DMS114 treated with DMSO at 0.1 percent for 48 hours (cell line): Measurements from ENCODE around the gene RIMBP2.
"Not testable (repeated sequence)": the region's sequence is repeated elsewhere in the genome, so short reads cannot be mapped to it uniquely, and the experiment has no call there.

Experiments used
- DNase-seq: peaks from one replicate; lab custom pipeline; 2025; ENCODE audit not compliant: unreplicated experiment; lab: John Stamatoyannopoulos, UW

Gene RIMBP2, protein sequence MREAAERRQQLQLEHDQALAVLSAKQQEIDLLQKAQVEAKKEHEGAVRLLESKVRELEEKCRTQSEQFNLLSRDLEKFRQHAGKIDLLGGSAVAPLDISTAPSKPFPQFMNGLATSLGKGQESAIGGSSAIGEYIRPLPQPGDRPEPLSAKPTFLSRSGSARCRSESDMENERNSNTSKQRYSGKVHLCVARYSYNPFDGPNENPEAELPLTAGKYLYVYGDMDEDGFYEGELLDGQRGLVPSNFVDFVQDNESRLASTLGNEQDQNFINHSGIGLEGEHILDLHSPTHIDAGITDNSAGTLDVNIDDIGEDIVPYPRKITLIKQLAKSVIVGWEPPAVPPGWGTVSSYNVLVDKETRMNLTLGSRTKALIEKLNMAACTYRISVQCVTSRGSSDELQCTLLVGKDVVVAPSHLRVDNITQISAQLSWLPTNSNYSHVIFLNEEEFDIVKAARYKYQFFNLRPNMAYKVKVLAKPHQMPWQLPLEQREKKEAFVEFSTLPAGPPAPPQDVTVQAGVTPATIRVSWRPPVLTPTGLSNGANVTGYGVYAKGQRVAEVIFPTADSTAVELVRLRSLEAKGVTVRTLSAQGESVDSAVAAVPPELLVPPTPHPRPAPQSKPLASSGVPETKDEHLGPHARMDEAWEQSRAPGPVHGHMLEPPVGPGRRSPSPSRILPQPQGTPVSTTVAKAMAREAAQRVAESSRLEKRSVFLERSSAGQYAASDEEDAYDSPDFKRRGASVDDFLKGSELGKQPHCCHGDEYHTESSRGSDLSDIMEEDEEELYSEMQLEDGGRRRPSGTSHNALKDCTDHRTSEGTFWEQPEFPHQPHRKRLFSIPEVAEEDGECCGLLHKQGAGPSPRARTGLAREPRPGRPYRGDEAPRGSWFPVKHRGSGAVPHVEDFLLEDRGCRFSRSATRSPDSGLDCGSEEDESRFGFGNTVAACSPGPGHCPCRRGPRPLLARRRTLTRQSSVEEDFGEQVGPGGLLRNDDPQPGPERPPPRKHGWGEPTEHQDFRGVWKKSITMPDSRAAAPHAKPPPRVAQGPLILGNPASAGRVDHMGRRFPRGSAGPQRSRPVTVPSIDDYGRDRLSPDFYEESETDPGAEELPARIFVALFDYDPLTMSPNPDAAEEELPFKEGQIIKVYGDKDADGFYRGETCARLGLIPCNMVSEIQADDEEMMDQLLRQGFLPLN (N-terminal part only)

GRCh38 chr12:130715998-130716968 is at the start of gene RIMBP2:
Gene RIMBP2 (minus strand): TSS chr12:130716299. CDS start chr12:130479013, 237,286 bp downstream.
- DNase-seq: peak; percentile 16

DNA sequence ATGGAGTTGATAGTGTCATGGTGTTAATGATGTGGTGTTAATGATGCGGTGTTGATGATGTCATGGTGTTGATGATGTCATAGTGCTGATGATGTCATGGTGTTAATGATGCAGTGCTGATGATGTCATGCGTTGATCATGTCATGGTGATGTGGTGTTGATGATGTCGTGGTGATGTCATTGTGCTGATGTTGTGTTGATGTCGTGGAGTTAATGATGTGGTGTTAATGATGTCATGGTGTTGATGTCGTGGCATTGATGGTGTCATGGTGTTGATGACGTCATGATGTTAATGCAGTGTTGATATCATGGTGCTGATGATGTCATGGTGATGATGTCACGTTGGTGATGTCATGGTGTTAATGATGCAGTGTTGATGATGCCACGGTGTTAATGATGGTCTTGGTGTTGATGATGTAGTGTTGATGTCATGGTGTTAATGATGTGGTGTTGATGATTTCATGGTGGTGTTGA is 49.1 kb upstream of the RIMBP2 start:
- DNase-seq: no peak

DNA sequence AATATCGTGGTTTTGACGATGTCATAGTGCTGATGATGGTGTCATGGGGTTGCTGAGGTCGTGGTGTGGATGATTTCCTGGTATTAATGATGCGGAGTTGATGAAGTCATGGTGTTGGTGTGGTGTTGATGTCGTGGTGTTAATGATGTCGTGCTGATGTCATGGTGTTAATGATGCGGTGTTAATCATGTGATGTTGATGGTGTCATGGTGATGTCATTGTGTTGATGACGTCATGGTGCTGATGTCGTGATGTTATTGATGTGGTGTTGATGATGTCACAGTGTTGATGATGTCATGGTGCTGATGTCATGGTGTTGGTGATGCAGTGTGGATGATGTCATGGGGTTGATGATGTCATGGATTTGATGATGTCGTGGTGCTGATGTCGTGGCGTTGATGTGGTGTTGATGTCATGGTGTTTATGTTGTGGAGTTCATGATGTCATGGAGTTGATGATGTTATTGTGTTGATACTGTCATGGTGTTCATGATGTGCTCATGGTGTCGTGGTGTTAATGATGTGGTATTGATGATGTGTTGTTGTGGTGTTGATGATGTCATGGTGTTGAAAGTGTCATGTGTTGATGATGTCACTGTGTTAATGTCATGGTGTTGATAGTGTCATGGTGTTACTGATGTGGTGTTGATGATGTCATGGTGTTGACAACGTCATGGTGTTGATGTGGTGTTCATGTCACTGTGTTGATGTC is 48.5 kb upstream of the RIMBP2 start:
- peak; percentile 26 for DNase-seq

DNA sequence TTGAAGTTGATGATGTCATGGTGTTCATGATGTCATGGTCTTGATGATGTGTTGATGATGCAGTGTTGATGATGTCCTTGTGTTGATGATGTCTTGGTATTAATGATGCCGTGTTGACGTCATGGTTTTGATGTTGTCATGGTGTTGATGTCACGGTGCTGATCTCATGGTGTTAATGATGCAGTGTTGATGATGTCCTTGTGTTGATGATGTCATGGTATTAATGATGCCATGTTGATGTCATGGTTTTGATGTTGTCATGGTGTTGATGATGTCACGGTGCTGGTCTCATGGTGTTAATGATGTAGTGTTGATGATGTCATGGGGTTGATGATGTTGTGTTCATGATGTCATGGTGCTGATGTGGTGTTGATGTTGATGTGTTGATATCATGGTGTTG is 48.0 kb upstream of the RIMBP2 start:
- DNase-seq: no peak

- DNase-seq: no peak
Measured at GRCh38 chr12:130762319-130762675, 46.2 kb upstream of the RIMBP2 start.

DNA sequence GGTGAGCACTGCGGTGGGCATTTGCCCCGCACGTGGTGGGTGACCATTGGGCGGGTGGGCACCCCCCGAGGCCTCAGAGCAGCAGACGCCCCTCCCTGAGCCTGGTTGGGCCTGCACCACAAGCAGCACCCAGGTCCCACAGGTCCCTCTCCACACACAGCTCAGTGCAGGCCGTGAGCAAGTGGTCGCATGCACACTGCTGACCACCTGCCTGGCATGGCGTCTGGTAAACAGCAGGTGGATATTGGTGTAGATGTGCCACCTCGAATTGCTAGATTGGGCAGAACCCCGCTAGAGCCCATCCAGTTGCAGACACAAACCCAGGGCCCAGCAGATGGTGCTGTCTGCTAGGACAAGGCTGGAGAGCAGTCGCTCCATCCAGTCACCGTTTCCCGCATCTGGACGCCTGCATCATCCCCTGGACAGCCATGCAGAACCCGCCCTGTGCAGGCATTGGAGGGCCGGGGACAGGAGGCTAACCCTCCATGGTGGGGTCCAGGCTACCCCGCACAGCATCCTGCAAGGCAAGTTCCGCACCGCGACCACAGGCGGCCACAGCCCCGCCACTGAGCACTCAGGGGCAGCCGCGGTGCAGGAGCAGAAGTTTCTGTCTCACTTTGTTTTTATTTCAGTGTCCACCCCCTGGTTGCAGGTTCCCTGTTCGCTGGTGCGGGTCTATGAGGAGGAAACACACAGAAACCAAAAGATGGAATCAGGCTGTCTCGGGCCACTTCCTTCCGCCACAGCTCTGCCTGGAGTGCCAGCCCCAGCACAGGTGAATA is 45.6 kb upstream of the RIMBP2 start:
- peak; percentile 72 for DNase-seq

- DNase-seq: no peak
Measured at GRCh38 chr12:130754234-130754901, 38.3 kb upstream of the RIMBP2 start.

DNA sequence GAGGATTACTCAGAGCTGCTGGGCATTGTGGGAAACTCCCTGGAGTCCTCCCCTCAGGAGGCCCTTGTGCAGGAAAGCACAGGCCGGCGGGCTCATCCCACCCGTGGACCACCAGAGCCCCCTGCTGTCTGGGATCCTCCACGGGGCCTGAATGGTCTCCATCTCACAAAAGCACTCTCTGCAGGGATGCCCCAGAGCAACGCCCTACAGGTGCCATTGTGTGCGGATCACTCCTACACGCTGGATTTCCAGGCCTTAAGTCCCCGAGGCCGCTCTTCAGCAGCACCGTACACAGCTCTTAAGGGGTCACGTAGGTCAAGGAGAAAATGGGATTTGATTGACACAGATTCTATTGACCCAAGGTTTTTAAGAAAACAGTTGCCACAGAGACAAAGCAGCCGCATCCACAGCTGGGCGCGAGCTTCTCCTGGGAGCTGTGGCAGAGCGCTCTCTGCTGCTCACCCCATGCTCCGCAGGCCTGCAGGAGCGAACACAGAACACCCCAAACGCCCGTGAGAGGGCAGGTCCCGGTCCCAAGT is 36.7 kb upstream of the RIMBP2 start:
- DNase-seq: no peak

- DNase-seq: not testable (repeated sequence)
Measured at GRCh38 chr12:130752037-130752436, 35.9 kb upstream of the RIMBP2 start.

DNA sequence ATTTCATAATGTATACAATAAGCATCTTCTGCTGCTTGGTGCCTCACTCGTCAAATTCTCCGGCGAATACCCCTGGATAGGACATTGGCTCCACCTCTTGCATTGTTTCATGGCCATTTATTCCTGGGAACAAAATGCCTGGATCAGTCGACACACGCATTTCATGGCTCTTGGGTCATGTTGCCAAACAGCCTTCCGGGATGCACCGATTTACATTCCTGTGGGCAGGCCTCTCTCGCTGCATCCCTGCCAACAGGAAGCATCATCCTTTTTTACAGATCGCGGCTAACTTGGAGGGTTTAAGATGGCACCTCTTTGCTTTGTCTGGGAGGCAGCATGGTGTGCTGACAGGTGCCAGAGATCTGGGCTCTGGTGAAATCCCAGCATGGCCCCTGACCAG is 32.7 kb upstream of the RIMBP2 start:
- no peak for DNase-seq

DNA sequence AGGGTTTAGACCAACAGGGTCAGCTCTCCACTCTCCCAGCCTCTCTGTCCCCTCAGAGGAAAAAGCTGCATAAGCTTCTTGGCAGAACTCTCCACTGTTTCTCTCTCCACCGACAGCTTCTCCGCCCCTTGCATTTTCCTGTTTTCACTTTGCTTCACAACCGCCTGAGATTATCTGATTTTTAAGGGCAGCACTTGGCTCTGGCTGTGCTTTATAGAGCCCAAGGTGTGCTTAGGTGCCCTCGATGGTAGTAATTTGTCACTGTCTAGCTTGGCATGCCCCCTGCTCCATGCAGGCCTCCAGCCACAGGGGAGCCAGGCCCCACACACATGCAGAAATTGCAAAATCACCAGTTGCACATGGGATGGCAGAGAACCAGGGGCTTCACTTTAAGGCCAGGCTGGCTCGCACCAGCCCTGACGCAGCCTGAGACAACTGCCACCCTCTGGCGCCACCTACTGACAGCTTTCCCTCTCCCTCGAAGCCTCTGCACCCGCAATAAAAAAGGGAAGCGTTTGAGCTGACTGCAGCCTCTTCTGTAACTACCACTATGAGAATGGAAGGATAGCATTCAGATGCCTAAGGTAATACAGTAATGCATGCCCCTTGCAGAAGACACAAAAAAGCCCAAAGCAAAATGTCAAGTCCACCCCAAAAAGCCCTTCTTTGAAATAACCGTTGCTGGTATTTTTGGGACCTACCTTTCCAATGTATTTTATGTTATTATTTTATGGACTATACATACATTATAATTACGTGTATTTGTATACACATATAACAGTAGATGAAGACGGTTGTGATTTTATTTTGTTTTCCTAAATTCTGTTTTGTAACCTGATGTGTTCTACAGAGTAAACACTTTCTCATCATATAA is 32.0 kb upstream of the RIMBP2 start:
- peak; percentile 70 for DNase-seq

DNA sequence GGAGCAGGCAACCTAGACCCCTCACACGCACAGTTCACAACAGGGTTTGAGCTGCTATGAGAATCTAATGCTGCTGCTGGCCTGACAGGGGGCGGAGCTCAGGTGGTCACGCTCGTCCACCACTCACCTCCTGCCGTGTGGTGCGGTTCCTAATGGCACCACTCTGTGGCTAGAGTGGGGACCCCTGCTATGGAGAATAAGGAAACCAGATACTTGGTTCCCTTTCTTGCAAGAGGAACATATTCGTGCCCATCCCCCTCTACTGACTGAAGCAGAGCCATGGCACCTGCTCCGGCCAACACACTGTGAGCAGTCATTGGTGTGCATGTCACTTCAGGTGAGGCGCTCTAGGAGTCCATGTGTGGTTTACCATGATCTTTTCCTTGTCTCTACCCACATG is 30.4 kb upstream of the RIMBP2 start:
- DNase-seq: no peak

DNA sequence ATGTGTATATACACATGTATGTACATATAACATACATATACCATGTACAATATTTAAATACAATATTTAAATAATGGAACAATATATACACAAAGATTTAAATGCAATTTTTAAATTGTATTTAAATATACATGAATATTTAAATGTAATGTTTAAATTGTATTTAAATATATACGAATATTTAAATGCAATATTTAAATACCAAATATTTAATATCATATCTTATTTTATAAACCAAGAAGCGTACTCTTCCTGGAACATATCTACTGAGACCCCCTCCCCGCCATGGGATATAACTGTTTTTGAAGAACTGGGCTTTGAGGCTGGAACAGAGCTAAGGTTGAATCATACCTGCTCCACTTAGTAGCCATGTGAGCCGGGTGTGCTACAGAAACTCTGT is 29.8 kb upstream of the RIMBP2 start:
- DNase-seq: no peak

GRCh38 chr12:130744274-130744673 is 28.2 kb upstream of the RIMBP2 start:
- no peak for DNase-seq

- DNase-seq: no peak
Measured at GRCh38 chr12:130743606-130744005, 27.5 kb upstream of the RIMBP2 start.

DNA sequence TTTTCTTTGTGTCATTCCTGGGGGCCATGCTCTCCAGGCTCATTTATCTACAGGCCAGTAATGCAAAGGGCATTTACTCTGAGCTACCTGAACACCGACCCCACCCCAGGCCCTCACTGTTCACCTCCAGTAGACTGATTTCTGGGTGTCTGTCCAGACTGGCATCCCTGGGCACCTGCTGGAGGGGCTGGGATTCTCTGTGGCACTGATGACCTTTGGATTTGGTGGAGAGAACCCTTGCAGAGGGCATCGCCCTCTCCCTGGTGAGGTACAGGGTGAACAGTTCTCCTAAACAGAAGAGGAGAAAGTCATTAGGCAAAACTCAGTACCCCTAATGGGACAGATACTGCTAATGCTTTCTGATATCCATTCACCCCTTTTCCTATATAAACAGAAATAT is 27.1 kb upstream of the RIMBP2 start:
- no peak for DNase-seq

DNA sequence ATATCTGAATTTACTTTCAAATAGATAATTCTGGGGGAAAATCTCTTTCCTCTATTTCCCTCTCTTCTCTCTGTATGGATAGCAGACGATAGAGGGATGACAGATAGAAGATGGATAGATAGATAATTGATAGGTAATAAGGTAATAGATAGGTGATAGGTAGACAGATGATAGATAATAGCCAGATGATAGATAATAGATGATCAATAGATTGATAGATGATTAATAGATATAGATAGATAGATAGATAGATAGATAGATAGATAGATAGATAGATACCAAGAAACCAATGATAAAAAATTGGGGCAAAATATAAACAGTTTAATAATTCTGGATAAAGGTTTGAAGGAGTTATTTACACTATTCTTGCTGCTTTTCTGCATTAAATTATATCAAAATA is 26.6 kb upstream of the RIMBP2 start:
- no peak for DNase-seq
